DMS 273 (cell line): Measurements from ENCODE around the gene ERP27.

Experiments used
- DNase-seq: peaks from one replicate; lab custom pipeline; 2025; ENCODE audit not compliant: unreplicated experiment; lab: John Stamatoyannopoulos, UW

Gene ERP27

DNA sequence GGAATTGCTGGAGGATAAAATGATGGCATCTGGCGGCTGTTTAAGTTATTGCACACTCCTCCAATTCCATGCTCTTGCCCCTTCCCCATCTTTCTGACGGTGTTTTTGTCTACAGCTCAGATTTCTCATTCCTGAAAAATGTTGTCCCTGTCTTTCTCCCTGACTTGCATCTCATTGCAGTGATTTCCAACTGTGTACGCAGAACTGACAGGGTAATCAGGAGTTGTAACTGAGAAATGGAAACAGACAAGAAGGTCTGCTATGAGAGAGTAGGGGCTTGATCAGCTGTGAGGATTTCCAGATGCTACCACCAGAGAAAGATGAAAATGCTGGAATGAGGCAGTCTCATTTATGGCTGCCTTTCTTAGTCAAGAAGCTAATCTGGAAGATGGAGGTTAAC, 1.3 kb downstream of the ERP27 start:
- DNase-seq: no peak

DNA sequence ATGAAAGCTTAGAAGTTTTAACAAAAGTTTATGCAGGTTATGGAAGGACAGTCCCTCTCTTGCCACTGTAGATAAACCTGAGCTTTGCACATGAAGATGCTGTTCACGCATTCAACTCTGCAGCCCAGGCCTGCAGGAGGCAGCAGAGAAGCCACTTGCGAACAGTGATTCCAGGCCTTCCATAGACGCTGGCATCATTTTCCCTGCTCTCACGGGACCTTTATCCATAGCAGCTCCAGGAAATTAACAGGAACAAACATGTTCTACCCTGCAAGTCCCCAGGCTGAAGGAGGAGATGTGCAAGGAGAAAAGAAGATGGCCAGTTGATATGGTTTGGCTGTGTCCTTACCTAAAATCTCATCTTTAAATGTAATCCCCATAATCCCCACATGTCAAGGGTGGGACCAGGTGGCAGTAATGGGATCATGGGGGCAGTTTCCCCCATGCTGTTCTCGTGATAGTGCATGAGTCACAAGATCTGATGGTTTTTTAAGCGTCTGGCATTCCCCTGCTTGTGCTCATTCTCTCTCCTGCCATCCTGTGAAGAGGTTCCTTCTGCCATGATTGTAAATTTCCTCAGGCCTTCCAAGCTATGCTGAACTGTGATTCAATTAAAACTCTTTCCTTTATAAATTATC, 2.0 kb downstream of the ERP27 start:
- DNase-seq: peak; percentile 2

DNA sequence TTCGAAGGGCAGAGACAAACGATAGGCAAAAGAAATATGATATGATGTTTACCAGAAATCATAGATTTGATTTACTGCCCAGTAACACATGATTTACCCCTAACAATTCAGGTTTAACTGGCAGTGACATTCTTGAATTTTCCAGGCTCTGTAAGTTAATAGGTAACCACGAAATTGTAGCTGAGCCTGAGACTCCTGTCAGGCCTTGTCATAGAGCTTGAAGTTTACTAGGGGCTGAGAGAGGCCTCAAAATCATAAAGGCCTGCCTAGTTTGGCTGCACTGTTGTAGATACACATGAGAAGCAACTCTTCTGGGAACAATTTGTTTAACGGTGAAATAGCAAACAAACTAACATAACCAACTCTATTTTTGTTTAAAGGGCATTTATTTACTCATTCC, 3.3 kb downstream of the ERP27 start:
- no peak for DNase-seq

DNA sequence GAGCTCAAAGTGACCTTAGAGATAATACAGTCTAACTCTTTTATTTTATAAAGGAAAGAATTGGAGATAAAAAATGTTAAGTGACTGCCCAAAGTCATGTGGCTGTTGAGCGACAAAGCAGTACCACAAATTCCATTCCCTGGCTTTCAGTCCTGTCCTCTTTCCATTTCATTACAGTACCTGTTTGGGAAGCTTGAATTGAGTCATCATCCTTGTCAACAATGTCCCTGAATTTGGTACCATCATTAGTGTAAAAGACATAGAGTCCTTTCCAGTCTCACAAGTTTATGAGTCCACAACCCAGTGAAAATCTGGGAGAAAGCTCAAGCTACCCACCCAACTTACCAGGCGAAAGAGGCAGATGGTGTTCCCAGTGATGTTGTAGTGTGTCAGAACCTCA, 3.8 kb downstream of the ERP27 start:
- no peak for DNase-seq

DNA sequence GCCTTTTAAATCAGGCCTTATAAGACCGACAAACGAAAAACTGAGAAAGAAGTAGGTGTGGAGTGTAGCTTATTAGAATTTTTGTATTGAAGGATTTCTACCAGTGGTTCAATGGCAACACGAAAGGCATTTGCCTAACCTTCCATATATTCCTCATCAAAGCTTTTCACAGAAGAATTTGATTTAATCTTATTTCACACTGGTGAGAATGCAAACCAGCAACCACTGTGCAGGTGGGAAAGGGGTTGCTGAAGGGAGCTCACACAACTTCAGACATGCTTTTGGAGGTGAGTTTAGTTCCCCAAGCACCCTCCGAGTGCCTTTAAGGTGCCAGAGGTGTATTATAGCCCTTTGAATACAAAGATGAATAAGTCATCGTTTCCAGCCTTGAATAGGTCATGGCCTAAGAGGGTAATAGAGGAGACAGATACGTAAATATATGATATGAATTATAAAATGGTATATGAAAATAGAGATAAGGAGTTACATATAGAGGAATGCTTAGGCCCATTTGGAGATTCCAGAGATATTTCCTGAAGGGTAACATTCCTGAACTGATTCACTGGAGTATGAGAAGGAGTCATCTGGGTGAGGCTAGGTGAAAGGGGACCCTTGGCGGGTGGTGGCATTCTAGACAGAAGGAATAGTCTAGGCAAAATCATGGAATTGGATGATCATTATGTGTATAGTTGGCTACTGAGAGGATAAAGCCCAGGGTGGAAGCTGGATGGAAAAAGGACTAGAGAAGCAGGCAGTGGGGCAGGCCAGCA, 6.4 kb downstream of the ERP27 start:
- no peak for DNase-seq

DNA sequence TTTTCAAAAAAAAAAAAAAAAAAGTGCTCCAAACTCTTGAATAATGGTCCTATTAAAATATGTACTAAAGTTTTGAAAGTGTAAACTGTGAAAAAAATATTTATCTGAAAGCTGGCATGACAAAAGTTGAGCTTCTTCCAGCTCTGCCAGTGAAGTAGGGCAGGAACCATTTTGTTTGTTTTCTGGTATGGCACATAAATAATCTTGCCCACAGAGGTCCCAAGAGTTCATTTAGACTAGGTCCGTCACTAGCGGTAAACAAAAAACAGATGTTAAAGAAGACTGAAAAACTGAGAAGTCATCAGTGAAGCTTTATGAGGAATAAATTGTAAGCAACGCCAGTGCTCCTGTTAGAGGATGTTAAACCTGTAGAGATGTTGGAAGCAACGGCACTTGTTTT, 7.0 kb downstream of the ERP27 start:
- DNase-seq: no peak

DNA sequence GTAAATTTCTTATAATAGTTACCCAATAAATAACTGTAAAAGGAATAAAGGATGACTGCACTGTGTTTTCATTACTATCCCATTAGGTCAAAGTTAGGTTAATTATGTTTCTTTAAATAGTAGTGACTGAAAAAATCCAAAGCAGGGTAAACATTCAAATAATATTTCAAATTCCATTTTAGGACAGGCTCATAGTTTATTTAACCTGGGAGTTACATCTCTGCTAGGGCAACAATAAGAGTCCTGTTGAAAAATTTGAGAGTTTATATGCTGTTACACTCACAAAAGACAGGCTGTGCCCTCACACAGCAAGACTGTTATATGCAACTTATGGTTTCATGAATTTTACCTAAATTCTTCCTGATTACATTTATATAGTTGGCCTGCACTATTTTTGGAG, 8.0 kb downstream of the ERP27 start:
- no peak for DNase-seq

DNA sequence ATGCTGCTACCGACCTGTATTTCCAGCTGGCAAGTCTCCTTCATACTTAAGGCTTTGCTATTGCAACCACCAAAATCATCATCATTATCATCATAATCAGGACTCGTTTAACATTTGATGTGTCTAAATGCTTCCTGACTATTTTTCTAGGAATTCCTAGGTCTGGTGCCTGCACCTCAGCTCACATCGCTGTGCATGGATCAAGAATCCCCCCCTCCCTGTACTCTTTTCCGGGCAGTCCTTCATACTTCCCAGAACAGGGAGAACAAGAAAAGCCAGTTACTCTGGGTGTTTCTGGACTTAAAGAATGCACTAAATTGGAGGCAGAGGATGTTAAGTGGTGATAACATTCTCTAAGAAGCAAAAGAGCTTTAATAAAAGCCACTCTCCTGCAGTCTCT, 9.4 kb downstream of the ERP27 start:
- no peak for DNase-seq

DNA sequence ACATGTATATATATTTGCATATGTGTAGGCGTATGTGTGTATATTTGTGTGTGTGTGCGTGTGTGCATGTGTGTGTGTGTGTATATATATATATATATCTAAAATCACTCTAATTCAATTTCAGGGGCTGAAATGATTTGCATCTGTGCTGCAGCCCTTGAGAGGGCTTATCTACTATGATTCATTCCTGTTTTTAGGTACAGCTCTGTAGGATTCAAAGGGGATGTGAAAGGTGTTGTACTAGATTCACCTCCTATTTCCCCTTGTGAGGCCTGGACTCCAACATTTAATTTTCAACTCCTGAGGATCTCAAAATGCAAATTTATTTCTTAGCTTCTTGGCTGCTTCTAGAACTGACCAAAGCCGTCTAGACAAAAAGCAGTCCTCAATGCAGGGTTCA, 11.1 kb downstream of the ERP27 start:
- DNase-seq: no peak

DNA sequence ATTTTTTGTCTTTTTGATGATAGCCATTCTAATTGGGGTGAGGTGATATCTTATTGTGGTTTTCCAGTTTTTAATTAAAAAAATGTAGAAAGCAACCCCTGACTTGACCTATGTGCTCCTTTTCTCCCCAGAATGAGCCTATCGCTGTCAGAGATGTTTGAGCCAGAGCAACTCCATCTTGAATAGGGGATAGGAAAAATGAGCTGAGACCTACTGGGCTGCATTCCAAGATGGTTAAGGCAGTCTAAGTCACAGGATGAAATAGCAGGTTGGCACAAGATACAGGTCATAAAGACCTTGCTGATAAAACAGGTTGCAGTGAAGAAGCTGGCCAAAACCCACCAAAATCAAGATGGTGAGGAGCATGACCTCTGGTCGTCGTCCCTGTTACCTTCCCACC, 13.8 kb downstream of the ERP27 start:
- DNase-seq: no peak

DNA sequence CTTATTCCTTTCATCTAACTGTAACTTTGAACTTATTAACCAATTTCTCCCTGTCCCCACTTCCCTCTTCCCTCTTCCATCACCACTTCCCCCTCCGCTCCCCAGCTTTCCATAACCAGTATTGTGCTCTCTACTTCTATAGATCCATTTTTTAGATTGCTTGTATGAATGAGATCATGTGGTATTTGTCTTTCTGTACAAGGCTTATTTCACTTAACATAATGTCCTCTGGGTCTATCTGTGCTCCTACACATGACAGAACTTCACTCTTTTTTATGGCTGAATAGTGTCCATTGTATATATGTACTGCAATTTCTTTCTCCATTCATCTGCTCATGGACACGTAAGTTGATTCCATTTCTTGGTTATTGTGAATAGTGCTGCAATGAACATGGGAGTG, 14.4 kb downstream of the ERP27 start:
- DNase-seq: no peak

DNA sequence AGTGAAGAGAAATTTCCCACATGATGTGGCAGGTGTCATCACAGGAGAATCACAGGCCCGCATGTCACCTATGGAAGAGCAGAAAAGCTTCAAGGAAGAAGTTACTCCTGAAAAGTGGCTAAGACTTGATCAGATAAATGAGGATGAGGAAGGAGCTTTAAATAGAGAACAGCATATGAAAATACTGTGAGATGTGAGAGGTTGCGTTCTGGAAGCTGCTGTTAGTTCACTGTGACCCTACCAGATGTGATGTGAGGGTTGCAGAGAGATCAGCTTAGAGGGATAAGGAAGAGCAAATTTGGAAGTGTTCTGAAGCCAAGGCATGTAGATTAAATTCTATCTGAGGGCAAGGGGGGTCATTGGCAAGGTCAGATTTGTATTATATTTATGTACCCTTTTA, 17.1 kb downstream of the ERP27 start:
- no peak for DNase-seq

DNA sequence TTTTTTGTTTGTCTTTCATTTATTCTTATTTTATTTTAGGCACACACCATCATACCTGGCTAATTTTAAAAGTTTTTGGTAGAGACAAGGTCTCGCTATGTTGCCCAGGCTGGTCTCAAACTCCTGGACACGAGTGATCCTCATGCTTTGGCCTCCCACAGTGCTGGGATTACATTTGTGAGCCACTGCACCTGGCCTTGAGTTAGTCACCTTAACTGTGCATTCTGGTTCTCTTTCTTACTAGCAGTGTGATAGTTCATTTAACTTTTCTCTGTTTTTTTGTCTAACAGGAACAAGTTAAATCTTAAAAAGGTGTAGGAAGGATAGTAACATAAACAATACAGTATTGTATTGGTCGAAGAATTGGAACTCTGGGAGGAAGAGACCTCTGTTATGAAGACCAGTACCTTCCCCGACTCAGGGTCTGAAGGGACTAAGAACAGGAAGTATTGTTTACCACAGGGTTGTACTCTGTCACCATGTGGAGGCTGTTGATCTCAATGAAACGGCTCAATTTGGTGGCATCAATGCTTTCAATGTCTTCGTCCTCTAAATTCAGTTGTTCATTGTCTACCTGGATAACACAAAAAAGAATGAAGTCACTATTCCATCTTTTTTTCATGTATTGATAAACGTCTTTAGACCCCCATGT, 17.7 kb downstream of the ERP27 start:
- DNase-seq: no peak

DNA sequence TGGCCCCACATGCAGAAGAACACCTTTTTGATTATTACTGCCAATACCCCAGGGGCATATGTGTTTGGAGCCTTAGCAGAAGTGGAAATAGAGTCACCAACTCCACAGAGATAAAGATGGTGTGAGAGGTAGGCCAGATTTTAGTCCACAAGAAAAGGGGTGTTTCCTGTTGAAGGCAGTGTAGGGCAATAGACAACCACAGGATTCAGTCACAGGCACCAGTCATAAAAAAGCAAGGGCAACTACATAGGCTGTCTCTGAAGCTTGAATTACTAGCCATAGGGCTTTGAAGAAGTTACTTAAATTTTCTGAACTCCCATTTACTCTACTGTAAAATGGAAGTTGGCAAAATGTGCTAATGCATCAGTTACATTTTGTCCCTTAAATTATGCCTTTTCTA, 18.9 kb downstream of the ERP27 start:
- no peak for DNase-seq

DNA sequence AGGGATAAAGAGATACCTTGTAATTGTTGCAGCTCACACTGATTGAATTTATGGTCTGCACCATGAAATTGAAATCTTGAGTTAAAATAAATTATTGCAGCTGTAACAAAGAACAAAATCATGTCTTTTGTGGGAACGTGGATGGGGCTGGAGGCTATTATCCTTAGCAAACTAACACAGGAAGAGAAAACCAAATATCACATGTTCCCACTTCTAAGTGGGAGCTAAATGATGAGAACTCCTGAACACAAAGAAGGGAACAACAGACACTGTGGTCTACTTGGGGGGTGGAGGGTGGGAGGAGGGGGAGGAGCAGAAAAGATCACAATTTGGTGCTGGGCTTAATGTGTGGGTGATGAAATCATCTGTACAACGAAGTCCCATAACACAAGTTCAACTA, 22.6 kb downstream of the ERP27 start:
- DNase-seq: no peak

DNA sequence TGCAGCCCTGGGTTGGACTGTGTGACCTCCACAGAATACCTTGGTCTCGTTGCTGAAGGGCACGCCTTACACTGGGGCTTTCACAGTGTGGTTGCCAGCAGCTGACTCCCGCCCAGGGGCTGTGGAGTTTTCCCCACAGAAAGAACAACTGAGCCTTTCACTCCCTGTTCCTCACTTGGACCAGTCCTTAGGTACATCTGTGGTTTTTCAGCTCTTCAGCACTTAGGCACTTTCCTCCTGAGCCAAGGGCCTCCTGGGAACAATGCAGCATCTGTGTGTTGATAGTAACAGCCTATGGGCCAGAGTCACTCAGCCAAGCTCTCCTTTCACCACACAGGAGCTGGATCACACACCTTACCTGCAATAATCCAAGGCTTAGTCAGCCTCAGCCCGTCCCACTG, 25.0 kb downstream of the ERP27 start:
- DNase-seq: peak; percentile 46

DNA sequence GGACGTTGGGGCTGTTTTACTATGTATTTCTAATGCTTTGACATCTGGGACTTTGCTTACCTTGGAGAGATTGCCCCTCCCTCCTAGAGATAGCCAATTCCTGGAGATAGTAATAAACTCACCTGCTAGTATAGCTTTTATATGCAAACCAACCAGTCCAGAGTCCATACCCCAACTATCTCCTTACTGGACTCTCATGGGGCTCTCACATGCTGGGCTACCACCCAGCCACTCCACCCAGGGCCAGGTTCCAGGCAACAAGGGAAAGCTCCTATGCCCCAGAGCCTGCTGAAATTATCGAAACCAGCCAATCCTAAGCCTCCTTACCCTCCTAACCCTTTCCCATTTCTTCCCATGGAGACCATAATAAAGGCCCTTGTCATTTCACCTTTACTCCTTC, 27.2 kb downstream of the ERP27 start:
- DNase-seq: no peak

DNA sequence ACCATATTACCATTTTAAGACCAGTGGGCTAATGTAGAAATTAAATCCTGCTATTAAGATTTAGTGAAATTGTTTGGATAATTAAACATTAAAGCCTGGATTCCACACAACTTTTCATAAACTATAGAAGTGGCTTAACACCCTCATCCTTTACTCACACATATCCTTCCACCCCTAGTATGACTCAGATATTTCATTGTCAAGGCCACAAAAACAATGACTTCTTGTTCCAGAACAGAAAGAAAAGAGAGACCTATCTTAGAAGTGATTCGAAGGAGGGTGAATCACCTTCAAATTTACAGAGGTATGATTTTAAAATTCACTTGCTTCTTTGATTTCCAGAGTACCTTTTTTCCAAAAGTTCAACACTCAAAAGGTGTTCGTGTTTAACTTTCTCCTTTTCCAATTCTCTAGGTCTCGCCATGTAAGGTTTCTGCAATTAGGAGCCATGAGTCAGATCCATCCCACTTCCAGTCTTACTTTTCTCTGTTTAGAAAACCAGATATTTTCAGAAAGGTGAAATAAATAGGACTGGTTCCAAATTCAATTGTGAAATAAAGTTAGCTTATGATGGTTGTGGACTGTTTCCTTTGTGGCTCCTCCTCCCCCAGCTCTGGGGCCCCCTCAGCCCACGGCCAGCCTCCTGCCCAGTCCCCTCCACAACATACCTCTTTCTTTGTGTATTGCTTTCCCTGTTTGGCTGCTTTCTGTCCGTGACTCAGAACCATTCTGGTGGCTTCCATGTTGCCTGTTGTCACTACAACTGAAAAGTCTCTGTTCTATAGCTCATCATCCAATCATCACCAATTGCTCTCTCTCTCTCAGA, 28.0 kb downstream of the ERP27 start:
- no peak for DNase-seq

DNA sequence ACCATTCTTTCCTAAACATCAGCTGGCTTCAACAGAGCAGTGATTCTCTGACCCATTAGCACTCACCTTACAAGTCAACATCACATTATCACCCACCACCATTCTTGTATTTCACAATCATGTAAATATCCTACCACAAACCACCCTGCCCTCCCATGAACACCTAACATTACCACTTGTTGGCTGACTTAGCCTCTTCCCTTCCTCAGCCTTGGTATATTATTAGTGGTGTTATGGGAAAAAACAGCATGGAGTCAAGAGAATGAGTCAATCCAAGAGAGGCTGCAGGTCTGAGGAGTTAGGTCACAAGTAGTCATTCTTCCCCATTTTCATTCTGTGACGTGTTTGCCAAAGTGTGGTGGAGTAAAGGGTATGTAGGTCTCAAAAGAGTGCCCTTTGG, 30.4 kb downstream of the ERP27 start:
- no peak for DNase-seq

DNA sequence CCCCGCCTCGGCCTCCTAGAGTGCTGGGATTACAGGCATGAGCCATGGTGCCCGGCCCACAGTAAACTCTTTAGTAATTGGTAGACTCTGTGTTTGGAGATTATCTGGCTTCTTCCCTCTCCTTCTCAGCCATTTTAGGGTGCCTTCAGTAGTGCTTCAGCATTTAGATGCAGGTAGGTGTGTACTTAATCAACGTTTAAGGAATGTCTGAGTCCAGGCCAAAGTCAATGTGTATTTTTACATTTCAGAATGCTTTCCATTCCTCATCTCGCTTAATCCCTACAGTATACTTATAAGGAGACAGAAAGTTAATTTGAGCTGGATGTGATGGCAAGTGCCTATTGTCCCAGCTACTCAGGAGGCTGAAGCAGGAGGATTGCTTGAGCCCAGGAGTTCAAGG, 32.2 kb downstream of the ERP27 start:
- no peak for DNase-seq

DNA sequence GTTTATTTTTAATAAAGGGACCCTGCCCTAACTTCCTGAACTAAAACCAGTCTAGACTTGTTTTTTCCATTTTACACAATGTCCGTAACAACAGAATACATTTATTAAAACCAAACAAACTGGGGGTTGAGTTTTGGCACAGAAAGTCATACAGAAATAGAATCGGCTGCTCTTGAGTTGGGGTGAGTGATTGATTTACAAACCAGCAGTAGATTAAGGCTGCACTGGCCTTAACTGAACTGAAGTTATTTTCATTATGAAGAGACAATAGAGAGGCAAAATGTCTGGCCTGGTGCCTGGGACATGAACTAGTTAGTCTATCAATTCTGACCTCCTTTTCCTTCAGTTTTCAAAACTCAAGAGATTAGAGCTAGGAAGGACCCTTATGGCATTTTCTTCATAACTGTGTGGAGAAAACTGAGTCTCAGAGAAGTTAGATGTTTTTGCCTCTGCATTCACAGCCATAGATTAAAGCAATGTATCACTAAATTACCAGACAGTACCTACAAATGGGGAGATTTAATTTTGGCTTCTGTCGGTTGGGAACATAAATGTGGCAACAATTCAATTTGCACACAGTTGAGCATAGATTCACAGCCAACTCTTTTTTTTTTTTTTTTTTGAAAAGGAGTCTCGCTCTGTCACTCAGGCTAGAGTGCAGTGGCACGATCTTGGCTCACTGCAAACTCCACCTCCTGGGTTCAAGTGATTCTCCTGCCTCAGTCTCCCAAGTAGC, 32.9 kb downstream of the ERP27 start:
- no peak for DNase-seq
